Stimulated activated CD4-positive, alpha-beta T cell treated with anti-CD3 and anti-CD28 coated beads, Interleukin-15, amount 100 ng/mL, for 48 hours (primary cell): Measurements from ENCODE around the gene CABP2.
"Not testable (repeated sequence)": the region's sequence is repeated elsewhere in the genome, so short reads cannot be mapped to it uniquely, and the experiment has no call there.

ENCODE experiments used
- DNase-seq, 2 donors: peaks; one replicate each; pipeline ENCODE4 v3.0.0-alpha.2; 2020; ENCODE audit warnings: low read depth in 2 of 2

CABP2 gene

DNA sequence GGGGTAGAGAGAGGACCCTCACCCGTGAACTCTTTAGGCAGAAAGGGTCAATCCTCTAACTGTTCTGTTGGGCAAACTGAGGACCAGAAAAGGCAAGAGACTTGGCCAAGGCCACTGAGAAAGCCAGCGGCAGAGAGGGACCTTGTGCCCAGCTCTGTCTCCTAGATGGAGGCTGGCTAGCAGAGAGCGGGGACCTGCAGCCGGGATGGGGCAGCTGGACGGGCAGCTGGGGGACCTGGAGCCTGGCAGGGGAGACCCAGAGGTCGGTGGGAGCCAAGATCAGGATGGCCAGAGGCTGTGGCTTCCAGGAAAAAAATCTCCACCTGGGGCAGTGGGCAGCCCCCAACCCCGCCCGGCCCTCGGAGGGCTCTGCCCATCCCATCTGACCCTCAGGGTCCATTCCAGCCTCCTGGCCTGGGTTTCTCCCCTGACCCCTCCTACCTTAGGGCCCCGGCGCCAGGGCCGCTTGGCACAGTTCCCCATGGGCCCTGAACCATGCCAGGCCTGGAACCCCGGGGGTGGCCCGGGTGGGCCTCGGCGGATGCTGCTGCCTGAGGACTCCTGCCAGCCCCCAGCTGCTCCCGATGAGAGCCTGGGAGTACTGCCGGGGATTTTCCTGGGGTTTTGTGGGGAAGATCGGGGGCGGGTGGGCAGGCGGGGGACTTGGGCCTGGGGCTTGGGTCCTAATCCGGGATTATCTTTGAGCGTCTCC lies at the start of gene CABP2:
CABP2 (minus strand) TSS at position 603 of the 712 bp plus-strand sequence; CDS start at position 483, 120 bp downstream.
- no peak for DNase-seq

DNA sequence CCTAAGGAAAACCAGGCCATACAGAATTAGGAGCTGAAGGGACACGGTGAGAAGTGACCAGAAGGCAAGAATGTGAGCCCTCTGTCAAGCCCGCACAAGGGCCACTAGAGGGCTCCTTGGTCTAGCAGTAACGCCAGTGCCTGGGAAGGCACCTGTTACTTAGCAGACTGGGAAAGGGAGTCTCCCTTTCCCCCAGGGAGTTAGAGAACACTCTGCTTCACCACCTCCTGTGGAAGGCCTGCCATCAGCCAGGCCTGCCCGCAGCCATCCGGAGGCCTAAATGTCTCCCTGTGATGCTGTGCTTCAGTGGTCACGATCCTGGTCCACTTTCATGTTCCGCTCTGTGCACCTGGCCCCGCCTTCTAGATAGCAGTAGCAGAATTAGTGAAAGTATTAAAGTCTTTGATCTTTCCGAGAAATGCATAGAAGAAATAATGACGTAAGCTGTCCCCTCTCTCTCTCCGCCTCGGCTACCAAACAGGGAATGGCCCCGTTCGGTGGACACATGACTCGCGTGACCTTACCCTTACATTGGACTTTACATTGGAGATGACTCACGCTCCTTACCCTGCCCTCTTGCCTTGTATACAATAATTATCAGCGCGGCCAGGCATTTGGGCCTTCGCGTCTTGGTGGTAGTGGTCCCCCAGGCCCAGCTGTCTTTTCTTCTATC lies 49.6 kb upstream of the CABP2 start:
- no peak for DNase-seq

DNA sequence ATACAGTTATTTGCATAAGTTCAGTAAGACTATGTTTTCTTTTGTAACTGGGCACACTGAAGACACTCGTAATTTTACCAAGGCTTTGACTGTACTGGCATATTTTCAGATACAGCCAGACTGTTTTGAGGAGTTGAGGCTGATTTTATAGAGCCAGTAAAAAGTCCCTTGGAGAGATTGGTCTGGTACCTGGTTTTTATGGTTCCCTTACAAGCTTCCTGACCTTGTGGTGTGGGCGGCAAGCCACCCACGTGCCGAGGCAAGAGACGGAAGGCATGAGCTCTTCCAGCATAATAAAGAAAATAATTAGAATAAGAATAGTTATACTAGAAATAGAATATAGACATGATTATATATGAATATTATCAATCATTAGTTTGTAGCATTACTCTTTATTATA lies 49.1 kb upstream of the CABP2 start:
- no peak for DNase-seq

DNA sequence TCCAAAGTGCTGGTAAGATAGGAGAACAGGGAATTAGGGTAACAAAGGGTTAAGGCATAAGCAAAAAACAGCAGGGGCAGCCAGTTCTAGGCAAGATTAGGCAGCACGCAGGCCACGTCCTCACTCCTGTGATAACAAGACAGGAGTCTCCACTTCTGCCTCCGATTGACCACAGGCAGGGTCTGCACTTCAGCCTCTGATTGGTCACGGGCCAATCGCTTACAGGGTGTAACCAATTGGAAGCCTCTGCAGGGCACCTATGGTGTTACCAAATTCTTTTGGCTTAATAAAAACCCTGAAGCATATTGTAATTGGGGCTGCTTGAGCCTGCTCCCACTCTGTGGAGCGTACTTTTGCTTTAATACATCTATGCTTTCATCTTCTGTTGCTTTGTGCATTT lies 48.2 kb upstream of the CABP2 start:
- no peak for DNase-seq

DNA sequence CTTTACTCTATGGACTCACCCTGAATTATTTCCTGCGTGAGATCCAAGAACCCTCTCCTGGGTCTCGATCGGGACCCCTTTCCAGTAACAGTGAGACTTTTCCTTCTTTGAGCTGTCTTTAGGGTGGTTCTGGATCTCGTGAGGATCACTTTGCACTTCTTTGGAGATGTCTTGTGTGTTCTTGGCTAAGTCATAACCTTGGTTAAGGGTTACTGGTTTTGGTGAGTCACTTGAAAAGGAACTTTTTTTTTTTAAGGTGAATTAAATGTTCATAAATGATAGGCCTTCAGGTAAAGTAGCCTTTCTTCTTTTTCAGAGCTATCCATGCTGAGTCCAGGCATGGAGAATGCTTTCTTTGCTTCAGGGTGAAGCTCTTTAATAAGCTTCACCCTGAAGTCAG lies 41.0 kb upstream of the CABP2 start:
- no peak for DNase-seq

DNA sequence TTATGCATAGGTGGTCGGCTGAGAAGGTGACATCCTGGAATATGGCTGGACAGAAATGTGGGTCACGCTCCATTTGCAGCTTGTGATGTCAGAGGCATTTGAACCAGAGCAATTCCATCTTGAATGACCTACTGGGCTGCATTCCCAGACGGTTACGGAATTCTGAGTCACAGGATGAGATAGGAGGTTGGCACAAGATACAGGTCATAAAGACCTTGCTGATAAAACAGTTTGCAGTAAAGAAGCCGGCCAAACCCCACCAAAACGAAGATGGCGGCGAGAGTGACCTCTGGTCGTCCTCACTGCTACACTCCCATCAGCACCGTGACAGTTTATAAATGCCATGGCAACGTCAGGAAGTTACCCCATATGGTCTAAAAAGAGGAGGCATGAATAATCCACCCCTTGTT lies 40.5 kb upstream of the CABP2 start:
- not testable (repeated sequence) for DNase-seq

DNA sequence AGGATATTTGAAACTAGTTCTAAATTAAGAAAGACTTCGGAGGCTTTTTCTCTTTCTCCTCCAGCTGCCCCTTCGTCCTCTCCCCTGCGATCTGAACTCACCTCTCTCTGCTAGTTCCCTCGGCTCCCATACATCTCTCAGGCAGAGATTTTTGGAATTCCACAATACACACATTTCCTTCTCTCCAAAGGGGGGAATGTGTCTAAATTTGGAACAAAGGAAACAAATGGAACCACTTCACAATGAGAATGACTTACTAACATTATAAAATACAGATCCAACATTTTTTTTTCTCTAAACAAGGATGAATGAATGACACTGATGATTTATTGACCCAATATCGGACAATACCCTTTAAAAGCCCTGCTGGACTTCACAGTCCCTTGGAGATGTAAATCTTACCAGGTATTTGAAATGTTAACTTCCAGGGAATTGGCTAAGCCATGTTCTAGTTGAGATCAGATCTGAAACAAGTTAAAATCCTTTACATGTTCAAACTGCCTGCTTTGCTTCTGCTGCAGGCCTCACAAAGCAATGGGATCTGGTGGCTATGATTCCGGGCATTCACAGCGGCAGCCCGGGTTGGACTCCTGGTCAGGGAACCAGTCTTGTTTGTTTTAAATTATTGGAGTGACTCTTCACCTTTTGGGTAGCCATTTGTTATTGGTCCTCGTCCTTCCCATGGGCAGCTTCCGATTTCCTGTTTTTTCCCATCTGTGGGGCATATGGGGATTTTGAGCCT lies 39.9 kb upstream of the CABP2 start:
- DNase-seq = no peak

DNA sequence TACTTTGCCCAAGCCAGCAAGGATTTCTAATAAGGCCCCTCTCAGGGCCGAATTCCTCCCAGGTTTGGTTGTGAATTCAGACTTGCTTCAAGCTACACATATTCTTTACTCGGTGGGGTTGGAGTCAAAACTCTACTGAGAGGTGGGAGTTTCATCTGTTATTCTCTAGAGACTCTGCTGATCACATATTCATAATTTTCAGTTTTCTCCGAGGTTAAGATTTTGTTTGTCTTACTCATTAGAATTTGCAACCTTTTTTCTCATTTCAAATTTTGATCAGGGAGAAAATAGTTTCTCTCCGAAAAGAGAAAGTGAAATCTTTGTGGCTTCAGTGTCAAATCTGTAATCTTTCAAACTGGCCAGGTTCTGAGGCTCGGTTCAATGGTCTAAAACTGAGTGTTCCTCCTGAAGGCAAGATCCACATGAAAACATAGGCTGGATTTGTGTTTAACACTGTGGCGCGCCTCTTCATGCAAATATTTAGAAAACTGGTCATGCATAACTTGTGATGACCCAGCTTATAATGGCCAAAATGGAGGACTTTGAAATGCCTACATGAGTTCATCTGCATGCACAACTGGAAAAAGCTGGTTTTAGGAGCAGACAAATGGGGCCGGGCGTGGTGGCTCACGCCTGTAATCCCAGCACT lies 38.8 kb upstream of the CABP2 start:
- DNase-seq = no peak

DNA sequence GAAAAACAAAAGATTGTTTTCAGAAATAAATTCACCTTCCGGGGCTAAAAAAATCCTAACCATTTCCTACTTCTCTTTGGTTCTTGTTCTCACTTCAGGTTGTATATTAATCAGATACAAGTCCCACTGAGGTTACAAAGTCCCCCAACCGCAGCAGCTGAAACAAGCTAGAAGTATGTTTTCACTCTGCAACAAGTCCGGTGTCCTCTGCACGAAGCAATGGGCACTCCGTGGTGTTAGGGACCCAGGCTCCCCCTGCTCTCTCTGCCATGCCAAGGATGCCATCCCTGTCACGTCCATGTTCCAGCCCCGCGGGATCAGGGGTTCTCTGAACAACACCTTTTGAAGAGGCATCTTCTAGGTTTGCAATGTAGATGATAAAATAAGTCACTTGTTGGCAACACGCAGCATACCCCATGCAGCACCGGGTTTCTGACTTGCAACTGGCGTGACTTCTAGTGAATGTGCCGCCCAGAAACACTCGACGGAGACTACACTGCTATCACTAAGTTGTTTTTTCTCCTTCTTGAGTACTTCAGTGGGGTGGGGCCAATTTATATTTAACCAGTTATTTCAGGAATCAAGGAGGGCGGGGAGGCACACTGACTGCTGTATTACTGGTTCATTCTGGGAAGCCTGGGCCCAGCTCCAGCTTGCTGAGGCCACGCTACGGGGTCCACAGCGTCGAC lies 35.0 kb upstream of the CABP2 start:
- DNase-seq = no peak

DNA sequence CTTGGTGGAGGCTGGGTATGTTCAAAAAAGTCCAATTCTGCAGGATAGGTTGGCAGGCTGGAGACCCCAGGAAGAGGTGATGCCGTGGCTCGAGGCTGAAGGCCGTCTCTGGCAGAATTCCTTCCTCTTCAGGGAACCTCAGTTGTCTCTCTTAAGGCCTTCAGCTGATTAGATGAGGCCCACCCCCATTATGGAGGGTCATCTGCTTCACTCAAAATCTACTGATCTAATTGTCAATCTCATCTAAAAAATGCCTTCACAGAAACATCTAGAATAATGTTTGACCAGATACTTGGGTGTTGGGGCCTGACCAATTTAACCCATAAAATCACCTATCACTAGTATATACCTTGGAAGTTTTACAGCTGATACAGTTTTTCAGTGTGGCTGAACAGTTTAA lies 33.0 kb upstream of the CABP2 start:
- DNase-seq = no peak

DNA sequence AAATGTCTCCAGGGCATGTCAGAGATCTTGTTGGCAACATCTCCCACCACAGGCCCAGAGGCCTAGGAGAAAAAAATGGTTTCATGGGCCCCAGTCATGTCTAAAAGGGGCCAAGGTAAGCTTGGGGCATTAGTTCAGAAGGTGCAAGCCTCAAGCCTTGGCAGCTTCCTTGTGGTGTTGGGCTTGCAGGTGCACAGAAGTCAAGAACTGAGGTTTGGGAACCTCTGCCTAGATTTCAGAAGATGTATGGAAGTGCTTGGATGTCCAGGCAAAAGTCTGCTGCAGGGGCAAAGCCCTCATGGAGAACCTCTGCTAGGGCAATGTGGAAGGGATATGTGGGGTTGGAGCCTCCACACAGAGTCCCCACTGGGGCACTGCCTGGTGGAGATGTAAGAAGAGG lies 28.5 kb upstream of the CABP2 start:
- not testable (repeated sequence) for DNase-seq

DNA sequence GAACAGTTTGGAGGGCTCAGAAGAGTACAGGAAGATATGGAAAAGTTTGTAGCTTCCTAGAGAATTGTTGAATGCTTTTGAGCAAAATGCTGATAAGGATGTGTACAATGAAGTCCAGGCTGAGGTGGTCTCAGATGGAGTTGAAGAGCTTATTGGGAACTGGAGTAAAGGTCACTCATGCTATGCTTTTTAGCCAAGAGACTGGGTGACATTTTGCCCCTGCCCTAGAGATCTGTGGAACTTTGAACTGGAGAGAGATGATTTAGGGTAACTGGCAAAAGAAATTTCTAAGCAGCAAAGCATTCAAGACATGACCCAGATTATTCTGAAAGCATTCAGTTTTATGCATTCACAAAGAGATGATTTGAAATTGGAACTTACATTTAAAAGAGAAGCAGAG lies 27.9 kb upstream of the CABP2 start:
- no peak for DNase-seq

DNA sequence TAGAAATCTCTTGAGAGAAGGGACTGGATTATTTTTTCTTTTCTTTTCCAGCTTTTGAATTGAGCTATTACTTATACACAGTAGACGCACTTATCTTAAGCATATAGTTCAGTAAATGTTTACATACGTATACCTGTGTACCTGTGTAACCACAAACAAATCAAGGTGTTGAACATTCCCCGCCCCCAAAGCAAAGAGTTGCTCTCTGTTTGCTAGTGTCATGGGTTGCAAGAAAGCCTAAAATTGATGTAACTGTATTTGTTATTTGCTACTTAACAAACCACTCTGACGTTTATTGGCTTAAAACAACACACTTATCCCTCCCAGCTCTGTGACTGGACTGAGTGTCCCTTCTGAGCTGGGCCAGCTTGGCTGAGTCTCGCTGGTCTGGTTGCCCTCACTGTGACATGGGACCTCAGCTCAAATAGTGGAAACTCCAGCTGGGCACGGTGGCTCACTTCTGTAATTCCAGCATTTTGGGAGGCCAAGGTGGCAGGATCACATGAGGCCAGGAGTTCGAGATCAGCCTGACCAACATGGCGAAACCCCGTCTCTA lies 25.4 kb upstream of the CABP2 start:
- DNase-seq = no peak

DNA sequence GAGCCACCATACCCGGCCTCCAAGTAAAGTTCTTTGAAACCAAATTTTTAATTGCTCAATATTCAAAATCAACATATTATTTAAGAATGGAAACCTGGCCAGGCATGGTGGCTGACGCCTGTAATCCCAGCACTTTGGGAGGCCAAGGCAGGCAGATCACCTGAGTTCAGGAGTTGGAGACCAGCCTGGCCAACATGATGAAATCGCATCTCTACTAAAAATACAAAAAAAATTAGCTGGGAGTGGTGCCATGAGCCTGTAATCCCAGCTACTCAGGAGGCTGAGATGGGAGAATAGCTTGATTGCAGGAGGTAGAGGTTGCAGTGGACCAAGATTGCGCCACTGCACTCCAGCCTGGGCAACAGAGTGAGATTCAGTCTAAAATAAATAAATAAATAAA lies 24.9 kb upstream of the CABP2 start:
- DNase-seq = not testable (repeated sequence)

DNA sequence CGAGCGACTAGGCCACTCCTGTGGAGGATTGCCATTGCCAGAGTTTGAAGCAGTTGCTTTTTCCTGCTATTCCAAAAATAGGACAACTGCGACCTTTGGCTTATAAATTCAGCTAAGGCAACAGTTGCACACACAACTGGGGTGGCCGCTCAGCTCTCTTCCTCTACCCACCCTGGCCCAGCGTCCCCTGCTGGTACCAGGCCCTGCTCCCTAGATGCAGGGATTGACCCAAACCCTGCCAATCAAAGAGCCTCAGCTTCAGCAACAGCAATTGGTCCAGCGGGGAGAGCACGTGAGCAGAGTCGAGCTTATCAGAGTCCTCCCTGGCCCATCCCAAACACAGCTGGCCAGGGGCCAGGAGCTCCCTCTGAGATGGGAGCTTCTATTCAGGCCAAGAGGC lies 22.0 kb upstream of the CABP2 start:
- no peak for DNase-seq

DNA sequence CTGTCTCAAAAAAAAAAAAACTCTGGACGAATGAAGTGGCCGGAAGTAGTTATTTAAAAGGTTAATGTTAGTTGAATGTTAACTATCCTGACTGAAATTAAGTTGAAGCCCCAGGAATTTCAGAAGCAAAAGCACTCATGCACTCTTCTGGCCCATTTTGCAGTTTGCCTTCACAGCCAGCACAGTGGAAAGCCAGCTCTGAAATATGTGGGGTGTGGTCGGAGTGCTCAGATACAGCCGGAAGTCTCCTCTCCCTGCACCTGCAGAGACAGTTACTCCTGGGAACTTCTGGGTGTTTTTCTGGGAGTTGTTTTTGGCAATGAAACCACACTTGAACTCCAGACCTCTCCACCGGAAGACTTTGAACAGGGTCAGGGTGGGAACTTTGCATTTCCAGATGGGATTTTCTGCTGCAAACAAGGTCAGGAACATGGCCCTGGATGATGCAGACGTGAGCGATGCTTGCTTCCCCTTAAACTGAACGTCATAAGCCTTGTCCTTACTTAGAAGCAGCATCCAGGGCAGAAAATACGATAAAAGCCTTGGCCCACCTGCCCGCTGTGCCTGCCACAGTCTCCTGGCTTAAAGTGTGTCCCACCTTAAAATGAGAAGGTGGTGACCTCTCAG lies 21.5 kb upstream of the CABP2 start:
- DNase-seq = no peak

DNA sequence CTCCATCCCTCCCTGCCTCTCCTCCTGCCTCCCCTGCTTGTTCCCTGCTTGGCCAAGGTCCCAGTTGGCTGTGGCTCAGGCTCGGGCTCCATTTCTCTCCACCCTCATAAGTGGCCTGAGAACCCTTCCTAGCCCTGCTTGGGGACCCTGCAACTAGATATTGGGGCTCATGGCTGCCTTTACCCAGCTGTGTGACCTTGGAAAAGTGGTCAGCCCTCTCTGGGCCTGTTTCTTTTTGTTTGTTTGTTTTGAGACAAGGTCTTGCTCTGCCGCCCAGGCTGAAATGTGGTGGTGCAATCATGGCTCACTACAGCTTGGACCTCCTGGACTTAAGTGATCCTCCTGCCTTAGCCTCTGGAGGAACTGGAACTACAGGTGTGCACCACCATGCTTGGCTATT lies 20.3 kb upstream of the CABP2 start:
- DNase-seq = no peak

DNA sequence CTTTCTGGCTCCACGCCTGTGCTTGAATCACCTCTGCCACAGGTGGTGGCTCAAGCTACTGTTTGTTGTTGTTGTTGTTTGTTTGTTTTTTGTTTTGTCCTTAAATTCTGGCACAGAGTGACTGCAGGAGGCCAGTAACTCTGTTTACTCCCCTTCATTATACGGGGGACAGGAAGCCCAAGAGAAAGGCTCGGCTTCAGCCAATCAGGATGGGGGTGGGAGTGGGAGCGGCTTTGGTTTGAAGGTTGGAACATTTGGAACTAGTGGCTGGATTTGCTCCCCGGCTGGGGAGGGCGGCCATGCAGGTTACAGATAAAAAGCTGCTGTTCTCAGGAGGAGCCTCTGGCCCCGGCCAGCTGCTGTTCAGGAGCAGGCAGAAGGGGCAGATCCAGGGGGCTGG lies 19.7 kb upstream of the CABP2 start:
- no peak for DNase-seq

DNA sequence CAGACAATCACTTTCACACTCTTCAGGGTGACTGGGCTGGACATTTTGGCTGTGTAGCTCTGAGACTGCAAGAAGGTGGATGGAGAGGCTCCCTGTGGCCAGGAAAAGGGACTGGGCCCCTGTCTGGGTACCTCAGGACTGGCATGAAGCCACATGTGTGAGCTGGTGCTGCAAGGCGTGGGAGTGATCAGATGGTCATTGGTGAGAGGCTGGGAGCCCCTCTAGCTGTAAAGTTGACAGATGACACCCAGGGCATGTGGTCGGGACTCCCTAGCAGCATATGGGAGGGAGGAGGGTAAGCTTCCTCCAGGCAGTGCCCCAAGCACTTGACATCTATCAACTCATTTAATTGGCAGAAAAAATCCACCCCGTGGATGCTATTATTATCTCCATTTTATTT lies 18.9 kb upstream of the CABP2 start:
- no peak for DNase-seq

DNA sequence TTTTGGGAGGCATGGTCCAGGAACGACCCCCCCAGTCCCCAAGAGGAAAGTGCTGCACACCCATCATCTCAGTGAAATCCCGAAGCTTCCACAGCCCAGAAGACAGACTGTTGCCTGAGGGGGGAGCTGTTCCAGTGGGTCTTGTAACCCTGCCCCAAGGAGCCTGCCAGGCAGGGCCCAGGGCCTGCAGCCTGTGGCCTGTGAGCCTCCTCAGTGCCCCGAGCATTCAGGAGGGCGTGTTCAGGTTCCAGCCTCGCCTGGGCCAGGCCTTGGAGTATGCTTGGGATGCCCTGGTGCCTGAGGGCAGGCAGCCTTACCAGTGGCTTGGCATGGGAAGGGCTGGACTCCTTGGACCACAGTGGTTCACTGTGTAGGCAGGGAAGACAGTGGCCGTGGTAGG lies 18.0 kb upstream of the CABP2 start:
- DNase-seq = no peak

DNA sequence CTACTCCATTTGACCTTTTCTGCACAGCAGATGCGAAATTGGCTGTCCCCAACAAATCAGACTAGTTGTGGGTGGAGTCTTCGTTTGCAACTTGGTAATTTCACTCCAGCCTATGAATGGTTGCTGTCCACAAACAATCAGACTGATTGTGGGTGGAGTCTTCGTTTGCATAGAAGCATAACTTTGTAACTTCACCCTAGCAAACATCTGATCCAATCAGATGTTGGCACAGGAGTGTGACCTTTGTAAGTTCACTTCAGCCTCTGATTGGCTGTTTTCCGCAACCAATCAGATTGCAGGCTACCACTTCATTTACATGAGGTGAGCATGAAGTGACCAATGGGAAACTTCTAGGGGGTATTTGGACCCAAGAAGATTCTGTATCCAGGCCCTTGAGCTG lies 16.3 kb upstream of the CABP2 start:
- DNase-seq = no peak
